ENCODE measurements around the gene ITGA2B. TPM values are rescaled to one million over a fixed set of nuclear protein-coding genes. Genes with fewer than 3 reads are reported as not detected.
"Not testable (repeated sequence)": the region's sequence is repeated elsewhere in the genome, so short reads cannot be mapped to it uniquely, and the experiment has no call there.

The ITGA2B gene
- total RNA-seq, 2 experiments from 2014 or later = 1.6 to 1.7 TPM

GRCh38 chr17:44408786-44409185 lies 19.3 kb upstream of the ITGA2B start:
- DNase-seq = no peak
- H3K27me3 Mint-ChIP-seq = no peaks in the 10 kb centered on the region
- ChIA-PET POLR2A (interaction anchor here (0.6 kb wide), 1 partner anchor 1404 kb away, joined by 3 read pairs; no protein-coding TSS in a partner anchor), CTCF (no interaction called here)
- no peaks in the 10 kb centered on the region for H3K4me1 Mint-ChIP-seq
- H3K4me3 Mint-ChIP-seq = no peak overlapping the region
- peaks cover 8% of the 10 kb centered on the region for H3K36me3 Mint-ChIP-seq (ENCODE audit: low read depth)
- ATAC-seq = no peak
- intact Hi-C loops (cut with DNase I, micrococcal nuclease) = no loop called here
- H3K9me3 Mint-ChIP-seq (ENCODE audit: low read depth) = no peaks in the 10 kb centered on the region
- no peak overlapping the region for H3K27ac Mint-ChIP-seq

GRCh38 chr17:44402564-44403172 lies 13.2 kb upstream of the ITGA2B start:
- DNase-seq (no peak), ATAC-seq (peak; percentile 64)
- peaks cover 5% of the 10 kb centered on the region for H3K4me1 Mint-ChIP-seq
- H3K27me3 Mint-ChIP-seq = no peaks in the 10 kb centered on the region
- peak overlapping the region; percentile 47 for H3K27ac Mint-ChIP-seq
- no peaks in the 10 kb centered on the region for H3K9me3 Mint-ChIP-seq (ENCODE audit: low read depth)
- intact Hi-C loops (cut with DNase I, micrococcal nuclease) = no loop called here
- H3K4me3 Mint-ChIP-seq = no peak overlapping the region
- CTCF ChIA-PET = interaction anchor here (1.0 kb wide), 1 partner anchor 121 kb away, joined by 3 read pairs; no protein-coding TSS in a partner anchor
- peaks cover 35% of the 10 kb centered on the region for H3K36me3 Mint-ChIP-seq (ENCODE audit: low read depth)
- POLR2A ChIA-PET = interaction anchor here (0.6 kb wide), 2 partner anchors 12 to 93 kb away, joined by 3 read pairs; no protein-coding TSS in a partner anchor

- peaks cover 39% of the 10 kb centered on the region for H3K36me3 Mint-ChIP-seq (ENCODE audit: low read depth)
- H3K27ac Mint-ChIP-seq = no peak overlapping the region
- peaks cover 13% of the 10 kb centered on the region for H3K4me1 Mint-ChIP-seq
- POLR2A ChIA-PET = interaction anchor here (0.7 kb wide), 1 partner anchor 456 kb away, joined by 3 read pairs; no protein-coding TSS in a partner anchor
- no peak for DNase-seq
- CTCF ChIA-PET = interaction anchor here (0.7 to 1.9 kb wide), 3 partner anchors 49 to 123 kb away, joined by 3 to 10 read pairs (median 4); no protein-coding TSS in a partner anchor
- H3K27me3 Mint-ChIP-seq = no peaks in the 10 kb centered on the region
- intact Hi-C loops (cut with DNase I, micrococcal nuclease) = loop anchor here in 1 of 2 experiments (1.0 kb wide), 1 partner anchor 123 kb away; no protein-coding TSS in a partner anchor
- ATAC-seq = peak; percentile 45
- H3K9me3 Mint-ChIP-seq (ENCODE audit: low read depth) = no peaks in the 10 kb centered on the region
- H3K4me3 Mint-ChIP-seq = no peak overlapping the region
Measured at GRCh38 chr17:44400226-44400847, 10.9 kb upstream of the ITGA2B start.

GRCh38 chr17:44398692-44399691 lies 9.5 kb upstream of the ITGA2B start:
- no peaks in the 10 kb centered on the region for H3K27me3 Mint-ChIP-seq
- peaks cover 17% of the 10 kb centered on the region for H3K4me1 Mint-ChIP-seq
- H3K36me3 Mint-ChIP-seq (ENCODE audit: low read depth) = peaks cover 37% of the 10 kb centered on the region
- DNase-seq (no peak), ATAC-seq (no peak)
- no peak overlapping the region for H3K27ac Mint-ChIP-seq
- POLR2A ChIA-PET = no interaction called here
- intact Hi-C loops (cut with DNase I, micrococcal nuclease) = no loop called here
- no peak overlapping the region for H3K4me3 Mint-ChIP-seq
- H3K9me3 Mint-ChIP-seq (ENCODE audit: low read depth) = no peaks in the 10 kb centered on the region
- CTCF ChIA-PET = interaction anchor here (1.3 to 1.9 kb wide), 2 partner anchors 12 to 125 kb away, joined by 6 to 10 read pairs; no protein-coding TSS in a partner anchor

GRCh38 chr17:44397479-44398440 lies 8.3 kb upstream of the ITGA2B start:
- ATAC-seq (no peak), DNase-seq (no peak)
- Mint-ChIP-seq H3K4me3 (no peak overlapping the region), H3K9me3 (ENCODE audit: low read depth) (no peaks in the 10 kb centered on the region), H3K4me1 (peaks cover 24% of the 10 kb centered on the region), H3K27ac (no peak overlapping the region), H3K36me3 (ENCODE audit: low read depth) (peaks cover 37% of the 10 kb centered on the region), H3K27me3 (no peaks in the 10 kb centered on the region)
- ChIA-PET POLR2A (no interaction called here), CTCF (interaction anchor here (0.7 to 1.4 kb wide), 4 partner anchors 9 to 26 kb away, joined by 3 to 6 read pairs (median 4); no protein-coding TSS in a partner anchor)
- intact Hi-C loops (cut with DNase I, micrococcal nuclease) = no loop called here

GRCh38 chr17:44396946-44397345 lies 7.5 kb upstream of the ITGA2B start:
- no peak overlapping the region for H3K4me3 Mint-ChIP-seq
- DNase-seq (no peak), ATAC-seq (no peak)
- H3K36me3 Mint-ChIP-seq (ENCODE audit: low read depth) = peaks cover 36% of the 10 kb centered on the region
- intact Hi-C loops (cut with DNase I, micrococcal nuclease) = no loop called here
- H3K9me3 Mint-ChIP-seq (ENCODE audit: low read depth) = no peaks in the 10 kb centered on the region
- ChIA-PET CTCF (interaction anchor here (0.9 to 1.4 kb wide), 3 partner anchors 10 to 19 kb away, joined by 3 to 4 read pairs (median 3); no protein-coding TSS in a partner anchor), POLR2A (no interaction called here)
- no peak overlapping the region for H3K27ac Mint-ChIP-seq
- H3K4me1 Mint-ChIP-seq = peaks cover 20% of the 10 kb centered on the region
- no peaks in the 10 kb centered on the region for H3K27me3 Mint-ChIP-seq

- no peak overlapping the region for H3K27ac Mint-ChIP-seq
- peaks cover 20% of the 10 kb centered on the region for H3K4me1 Mint-ChIP-seq
- ChIA-PET CTCF (interaction anchor here (2.2 kb wide), 1 partner anchor 20 kb away, joined by 10 read pairs; no protein-coding TSS in a partner anchor), POLR2A (no interaction called here)
- peaks cover 24% of the 10 kb centered on the region for H3K36me3 Mint-ChIP-seq (ENCODE audit: low read depth)
- H3K9me3 Mint-ChIP-seq (ENCODE audit: low read depth) = no peaks in the 10 kb centered on the region
- H3K27me3 Mint-ChIP-seq = no peaks in the 10 kb centered on the region
- DNase-seq = no peak
- no peak for ATAC-seq
- no peak overlapping the region for H3K4me3 Mint-ChIP-seq
- intact Hi-C loops (cut with DNase I, micrococcal nuclease) = no loop called here
Measured at GRCh38 chr17:44394833-44395232, 5.4 kb upstream of the ITGA2B start.

- CTCF ChIA-PET = interaction anchor here (0.7 to 2.2 kb wide), 4 partner anchors 19 to 129 kb away, joined by 3 to 10 read pairs (median 4); no protein-coding TSS in a partner anchor
- H3K9me3 Mint-ChIP-seq (ENCODE audit: low read depth); H3K4me3 Mint-ChIP-seq; intact Hi-C loops (cut with DNase I, micrococcal nuclease); H3K27ac Mint-ChIP-seq; H3K27me3 Mint-ChIP-seq; ATAC-seq; DNase-seq; POLR2A ChIA-PET: not testable (repeated sequence)
- Mint-ChIP-seq H3K36me3 (ENCODE audit: low read depth) (peaks cover 17% of the 10 kb centered on the region), H3K4me1 (peaks cover 20% of the 10 kb centered on the region)
Measured at GRCh38 chr17:44394112-44394511, 4.7 kb upstream of the ITGA2B start.

GRCh38 chr17:44390250-44390870 lies 911 bp upstream of the ITGA2B start:
- DNase-seq (no peak), ATAC-seq (no peak)
- no peaks in the 10 kb centered on the region for H3K36me3 Mint-ChIP-seq (ENCODE audit: low read depth)
- H3K9me3 Mint-ChIP-seq (ENCODE audit: low read depth) = no peaks in the 10 kb centered on the region
- intact Hi-C loops (cut with DNase I, micrococcal nuclease) = no loop called here
- POLR2A ChIA-PET = no interaction called here
- H3K4me1 Mint-ChIP-seq = peaks cover 18% of the 10 kb centered on the region
- CTCF ChIA-PET = interaction anchor here (0.7 to 1.1 kb wide), 2 partner anchors 44 to 727 kb away, joined by 3 read pairs; no protein-coding TSS in a partner anchor
- peaks cover 8% of the 10 kb centered on the region for H3K27me3 Mint-ChIP-seq
- no peak overlapping the region for H3K4me3 Mint-ChIP-seq
- H3K27ac Mint-ChIP-seq = no peak overlapping the region

- Mint-ChIP-seq H3K4me1 (peaks cover 22% of the 10 kb centered on the region), H3K27ac (no peak overlapping the region), H3K36me3 (ENCODE audit: low read depth) (no peaks in the 10 kb centered on the region), H3K27me3 (peaks cover 10% of the 10 kb centered on the region), H3K9me3 (ENCODE audit: low read depth) (no peaks in the 10 kb centered on the region), H3K4me3 (no peak overlapping the region)
- ChIA-PET CTCF (interaction anchor here (0.7 kb wide), 1 partner anchor 726 kb away, joined by 3 read pairs; no protein-coding TSS in a partner anchor), POLR2A (no interaction called here)
- ATAC-seq = no peak
- DNase-seq = no peak
- intact Hi-C loops (cut with DNase I, micrococcal nuclease) = no loop called here
Measured at GRCh38 chr17:44389723-44390202, 314 bp upstream of the ITGA2B start.

Measured in activated CD4-positive, alpha-beta T cell treated with anti-CD3 and anti-CD28 coated beads for 36 hours (primary cell).